Activated naive CD8-positive, alpha-beta T cell treated with anti-CD3 and anti-CD28 coated beads for 36 hours (primary cell): Measurements from ENCODE around the gene C12orf57. TPM values are rescaled to one million over a fixed set of nuclear protein-coding genes. Genes with fewer than 3 reads are reported as not detected.

ENCODE experiments used
- DNase-seq: peaks from one replicate; pipeline ENCODE4 v3.0.0; 2021
- H3K27ac Mint-ChIP-seq: one replicate; pipeline ENCODE4 v1.8.0; 2022; ENCODE audit warnings: mild to moderate bottlenecking, moderate library complexity, mixed read lengths
- H3K27me3 Mint-ChIP-seq: one replicate; pipeline ENCODE4 v1.8.0; 2022; ENCODE audit warnings: mild to moderate bottlenecking, mixed read lengths
- H3K36me3 Mint-ChIP-seq: one replicate; pipeline ENCODE4 v1.8.0; 2021; ENCODE audit warnings: mild to moderate bottlenecking, mixed read lengths
- H3K4me1 Mint-ChIP-seq: one replicate; pipeline ENCODE4 v1.8.0; 2021; ENCODE audit warnings: mixed read lengths
- H3K4me3 Mint-ChIP-seq: one replicate; pipeline ENCODE4 v1.8.0; 2022; ENCODE audit warnings: mild to moderate bottlenecking, moderate library complexity, mixed read lengths
- H3K9me3 Mint-ChIP-seq: one replicate; pipeline ENCODE4 v1.8.0; 2022; ENCODE audit warnings: mixed read lengths
- total RNA-seq, 2 experiments: library from RNA; stranded (reverse); gene quantifications; one replicate each; pipeline ENCODE4 v1.2.3, GENCODE V29; 2021

The C12orf57 gene
- total RNA-seq, 2 experiments from 2014 or later, result 203 to 208 TPM

DNA sequence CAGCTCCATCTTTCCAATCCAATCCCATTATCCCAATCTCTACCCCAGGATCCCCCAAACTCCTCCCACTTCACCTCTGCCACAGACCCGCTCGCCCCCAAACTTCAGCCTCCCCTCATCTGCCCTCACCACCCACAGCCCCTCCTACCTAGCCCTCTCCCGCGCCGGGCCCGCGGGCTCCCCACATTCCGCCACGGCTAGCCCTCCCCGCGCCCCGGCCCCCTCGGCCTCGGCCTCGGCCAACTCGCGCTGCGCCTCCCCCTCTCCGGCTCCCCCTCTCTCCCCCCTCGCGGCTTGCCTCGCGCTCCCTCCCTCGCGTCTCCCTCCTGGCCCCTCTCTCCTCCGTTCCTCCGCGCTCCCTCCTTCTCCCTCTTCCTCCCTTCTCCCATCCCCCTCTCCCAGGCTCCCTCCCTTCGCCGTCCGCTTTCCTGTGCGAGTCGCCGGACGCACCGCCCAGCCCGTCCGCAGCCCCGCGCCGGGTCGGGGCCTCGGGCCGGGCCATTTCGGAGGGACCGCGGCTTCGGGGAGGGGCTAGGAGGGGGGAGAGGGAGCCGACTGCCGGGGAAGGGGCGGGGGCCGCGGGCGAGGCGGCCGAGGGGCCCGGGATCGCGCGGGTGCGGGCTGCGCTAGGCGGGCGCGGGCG is 16.3 kb upstream of the C12orf57 start, which contains the start of gene ATN1:
ATN1 (plus strand) TSS at position 581 of the 643 bp plus-strand sequence. CDS start 6,043 bp downstream, outside the sequence.
- peak within 1 kb of the TSS; percentile 88 for H3K27ac Mint-ChIP-seq
- peaks cover 47% of the 10 kb centered on the region for H3K4me1 Mint-ChIP-seq
- H3K9me3 Mint-ChIP-seq, result no peaks in the 10 kb centered on the region

GRCh38 chr12:6928022-6928702 is 15.7 kb upstream of the C12orf57 start:
- H3K36me3 Mint-ChIP-seq, result peaks cover 7% of the 10 kb centered on the region
- no peak for DNase-seq
- H3K27me3 Mint-ChIP-seq, result no peaks in the 10 kb centered on the region
- peak overlapping the region; percentile 81 for H3K27ac Mint-ChIP-seq
- H3K4me3 Mint-ChIP-seq, result peak overlapping the region; percentile 89
- no peaks in the 10 kb centered on the region for H3K9me3 Mint-ChIP-seq
- H3K4me1 Mint-ChIP-seq, result peaks cover 51% of the 10 kb centered on the region

More for the DNA sequence above, 16.3 kb upstream of the C12orf57 start, which contains the start of gene ATN1:
- H3K27me3 Mint-ChIP-seq, result no peaks in the 10 kb centered on the region
- H3K36me3 Mint-ChIP-seq, result peaks cover 4% of the 10 kb centered on the region
- peak; percentile 50 for DNase-seq
- peak within 1 kb of the TSS; percentile 90 for H3K4me3 Mint-ChIP-seq

- peak overlapping the region; percentile 89 for H3K4me3 Mint-ChIP-seq
- peak overlapping the region; percentile 81 for H3K27ac Mint-ChIP-seq
- H3K4me1 Mint-ChIP-seq, result peaks cover 57% of the 10 kb centered on the region
These were observed 15.0 kb upstream of the C12orf57 start for GRCh38 chr12:6928703-6929407.

GRCh38 chr12:6929466-6930452 is 14.1 kb upstream of the C12orf57 start:
- peaks cover 14% of the 10 kb centered on the region for H3K36me3 Mint-ChIP-seq
- H3K9me3 Mint-ChIP-seq, result no peaks in the 10 kb centered on the region
- peak overlapping the region; percentile 60 for H3K27ac Mint-ChIP-seq
- peak overlapping the region; percentile 89 for H3K4me3 Mint-ChIP-seq
- no peaks in the 10 kb centered on the region for H3K27me3 Mint-ChIP-seq
- peaks cover 59% of the 10 kb centered on the region for H3K4me1 Mint-ChIP-seq
- no peak for DNase-seq

More at GRCh38 chr12:6928703-6929407, 15.0 kb upstream of the C12orf57 start:
- peaks cover 7% of the 10 kb centered on the region for H3K36me3 Mint-ChIP-seq
- DNase-seq, result no peak
- no peaks in the 10 kb centered on the region for H3K27me3 Mint-ChIP-seq
- H3K9me3 Mint-ChIP-seq, result no peaks in the 10 kb centered on the region

- Mint-ChIP-seq H3K9me3 (no peaks in the 10 kb centered on the region), H3K27me3 (no peaks in the 10 kb centered on the region), H3K36me3 (peaks cover 32% of the 10 kb centered on the region), H3K4me3 (no peak overlapping the region), H3K27ac (peak overlapping the region; percentile 59), H3K4me1 (peaks cover 66% of the 10 kb centered on the region)
- no peak for DNase-seq
These were observed 11.1 kb upstream of the C12orf57 start for GRCh38 chr12:6932766-6933165.

DNA sequence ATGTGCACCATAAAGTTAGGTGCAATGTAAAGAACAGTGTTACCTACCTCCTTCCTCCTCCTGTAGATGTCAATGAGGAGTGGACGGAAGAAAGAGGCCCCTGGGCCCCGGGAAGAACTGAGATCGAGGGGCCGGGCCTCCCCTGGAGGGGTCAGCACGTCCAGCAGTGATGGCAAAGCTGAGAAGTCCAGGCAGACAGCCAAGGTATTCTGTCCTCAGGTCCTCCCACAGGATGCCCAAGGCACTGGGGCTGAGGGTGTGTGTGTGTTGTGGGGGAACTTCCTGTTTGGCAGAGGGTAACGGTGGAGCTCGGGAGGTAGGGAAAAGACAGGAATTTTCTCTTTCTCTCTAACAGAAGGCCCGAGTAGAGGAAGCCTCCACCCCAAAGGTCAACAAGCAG is 9.7 kb upstream of the C12orf57 start:
- Mint-ChIP-seq H3K4me3 (no peak overlapping the region), H3K27ac (peak overlapping the region; percentile 77)

DNA sequence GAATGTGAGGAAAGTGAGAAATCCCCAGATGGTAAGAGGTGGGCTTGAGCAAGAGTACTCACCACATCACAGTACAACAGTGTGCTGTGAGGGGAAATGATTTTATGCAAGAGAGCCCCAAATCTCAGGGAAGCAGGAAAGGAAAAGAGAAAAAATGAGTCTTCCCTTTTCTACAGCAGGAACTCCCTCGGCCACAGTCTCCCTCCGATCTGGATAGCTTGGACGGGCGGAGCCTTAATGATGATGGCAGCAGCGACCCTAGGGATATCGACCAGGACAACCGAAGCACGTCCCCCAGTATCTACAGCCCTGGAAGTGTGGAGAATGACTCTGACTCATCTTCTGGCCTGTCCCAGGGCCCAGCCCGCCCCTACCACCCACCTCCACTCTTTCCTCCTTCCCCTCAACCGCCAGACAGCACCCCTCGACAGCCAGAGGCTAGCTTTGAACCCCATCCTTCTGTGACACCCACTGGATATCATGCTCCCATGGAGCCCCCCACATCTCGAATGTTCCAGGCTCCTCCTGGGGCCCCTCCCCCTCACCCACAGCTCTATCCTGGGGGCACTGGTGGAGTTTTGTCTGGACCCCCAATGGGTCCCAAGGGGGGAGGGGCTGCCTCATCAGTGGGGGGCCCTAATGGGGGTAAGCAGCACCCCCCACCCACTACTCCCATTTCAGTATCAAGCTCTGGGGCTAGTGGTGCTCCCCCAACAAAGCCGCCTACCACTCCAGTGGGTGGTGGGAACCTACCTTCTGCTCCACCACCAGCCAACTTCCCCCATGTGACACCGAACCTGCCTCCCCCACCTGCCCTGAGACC is 8.2 kb upstream of the C12orf57 start:
- no peaks in the 10 kb centered on the region for H3K9me3 Mint-ChIP-seq
- peak overlapping the region; percentile 99 for H3K27ac Mint-ChIP-seq
- peak overlapping the region; percentile 96 for H3K4me3 Mint-ChIP-seq

More for the DNA sequence above, 9.7 kb upstream of the C12orf57 start:
- DNase-seq, result no peak
- H3K27me3 Mint-ChIP-seq, result no peaks in the 10 kb centered on the region
- peaks cover 65% of the 10 kb centered on the region for H3K4me1 Mint-ChIP-seq
- H3K9me3 Mint-ChIP-seq, result no peaks in the 10 kb centered on the region
- peaks cover 35% of the 10 kb centered on the region for H3K36me3 Mint-ChIP-seq

GRCh38 chr12:6936194-6936635 is 7.6 kb upstream of the C12orf57 start:
- peak overlapping the region; percentile 96 for H3K4me3 Mint-ChIP-seq
- H3K4me1 Mint-ChIP-seq, result peaks cover 54% of the 10 kb centered on the region
- H3K9me3 Mint-ChIP-seq, result no peaks in the 10 kb centered on the region
- H3K27me3 Mint-ChIP-seq, result no peaks in the 10 kb centered on the region
- H3K36me3 Mint-ChIP-seq, result peaks cover 41% of the 10 kb centered on the region
- no peak for DNase-seq
- peak overlapping the region; percentile 99 for H3K27ac Mint-ChIP-seq

More for the DNA sequence above, 8.2 kb upstream of the C12orf57 start:
- Mint-ChIP-seq H3K4me1 (peaks cover 59% of the 10 kb centered on the region), H3K36me3 (peaks cover 41% of the 10 kb centered on the region), H3K27me3 (no peaks in the 10 kb centered on the region)
- no peak for DNase-seq

DNA sequence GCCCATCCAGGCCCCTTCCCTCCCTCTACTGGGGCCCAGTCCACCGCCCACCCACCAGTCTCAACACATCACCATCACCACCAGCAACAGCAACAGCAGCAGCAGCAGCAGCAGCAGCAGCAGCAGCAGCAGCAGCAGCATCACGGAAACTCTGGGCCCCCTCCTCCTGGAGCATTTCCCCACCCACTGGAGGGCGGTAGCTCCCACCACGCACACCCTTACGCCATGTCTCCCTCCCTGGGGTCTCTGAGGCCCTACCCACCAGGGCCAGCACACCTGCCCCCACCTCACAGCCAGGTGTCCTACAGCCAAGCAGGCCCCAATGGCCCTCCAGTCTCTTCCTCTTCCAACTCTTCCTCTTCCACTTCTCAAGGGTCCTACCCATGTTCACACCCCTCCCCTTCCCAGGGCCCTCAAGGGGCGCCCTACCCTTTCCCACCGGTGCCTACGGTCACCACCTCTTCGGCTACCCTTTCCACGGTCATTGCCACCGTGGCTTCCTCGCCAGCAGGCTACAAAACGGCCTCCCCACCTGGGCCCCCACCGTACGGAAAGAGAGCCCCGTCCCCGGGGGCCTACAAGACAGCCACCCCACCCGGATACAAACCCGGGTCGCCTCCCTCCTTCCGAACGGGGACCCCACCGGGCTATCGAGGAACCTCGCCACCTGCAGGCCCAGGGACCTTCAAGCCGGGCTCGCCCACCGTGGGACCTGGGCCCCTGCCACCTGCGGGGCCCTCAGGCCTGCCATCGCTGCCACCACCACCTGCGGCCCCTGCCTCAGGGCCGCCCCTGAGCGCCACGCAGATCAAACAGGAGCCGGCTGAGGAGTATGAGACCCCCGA is 7.0 kb upstream of the C12orf57 start:
- H3K27ac Mint-ChIP-seq, result peak overlapping the region; percentile 99
- H3K9me3 Mint-ChIP-seq, result no peaks in the 10 kb centered on the region
- DNase-seq, result peak; percentile 84
- peak overlapping the region; percentile 96 for H3K4me3 Mint-ChIP-seq
- no peaks in the 10 kb centered on the region for H3K27me3 Mint-ChIP-seq
- H3K36me3 Mint-ChIP-seq, result peaks cover 41% of the 10 kb centered on the region
- H3K4me1 Mint-ChIP-seq, result peaks cover 52% of the 10 kb centered on the region

DNA sequence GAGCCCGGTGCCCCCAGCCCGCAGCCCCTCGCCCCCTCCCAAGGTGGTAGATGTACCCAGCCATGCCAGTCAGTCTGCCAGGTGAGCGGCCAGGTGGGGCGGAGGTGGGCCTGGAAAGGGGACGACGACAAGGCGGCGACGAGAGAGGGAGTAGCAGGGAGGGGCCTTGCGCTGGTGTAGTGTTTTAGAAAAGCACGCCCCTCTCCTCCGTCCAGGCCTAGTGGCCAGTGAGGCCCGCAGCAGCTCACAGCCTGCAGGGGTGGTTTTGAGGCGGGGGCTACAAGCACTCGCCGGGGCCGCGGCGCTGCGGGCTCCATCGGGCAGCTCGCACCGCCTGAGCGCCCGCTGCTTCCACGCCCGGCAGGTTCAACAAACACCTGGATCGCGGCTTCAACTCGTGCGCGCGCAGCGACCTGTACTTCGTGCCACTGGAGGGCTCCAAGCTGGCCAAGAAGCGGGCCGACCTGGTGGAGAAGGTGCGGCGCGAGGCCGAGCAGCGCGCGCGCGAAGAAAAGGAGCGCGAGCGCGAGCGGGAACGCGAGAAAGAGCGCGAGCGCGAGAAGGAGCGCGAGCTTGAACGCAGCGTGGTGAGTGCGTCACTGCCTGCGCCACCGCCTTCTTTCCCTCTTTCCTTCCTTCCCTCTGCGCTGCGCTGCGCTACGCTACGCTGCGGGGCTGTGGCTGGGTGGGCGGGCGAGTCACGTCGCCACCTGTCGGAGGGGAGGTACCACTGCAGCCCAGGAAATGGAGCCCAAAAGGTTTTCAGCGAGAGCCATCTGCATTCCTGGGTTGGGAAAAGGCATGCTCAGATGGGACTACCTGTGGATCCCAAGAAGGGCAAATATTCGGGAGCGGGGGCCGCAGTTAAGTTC is 6.1 kb upstream of the C12orf57 start:
- Mint-ChIP-seq H3K27me3 (no peaks in the 10 kb centered on the region), H3K4me1 (peaks cover 52% of the 10 kb centered on the region), H3K4me3 (peak overlapping the region; percentile 96), H3K36me3 (peaks cover 40% of the 10 kb centered on the region), H3K27ac (peak overlapping the region; percentile 99), H3K9me3 (no peaks in the 10 kb centered on the region)
- DNase-seq, result peak; percentile 94

GRCh38 chr12:6938353-6939190 is 5.2 kb upstream of the C12orf57 start:
- peaks cover 51% of the 10 kb centered on the region for H3K4me1 Mint-ChIP-seq

More at GRCh38 chr12:6938353-6939190, 5.2 kb upstream of the C12orf57 start:
- peaks cover 38% of the 10 kb centered on the region for H3K36me3 Mint-ChIP-seq
- H3K27me3 Mint-ChIP-seq, result no peaks in the 10 kb centered on the region
- H3K4me3 Mint-ChIP-seq, result peak overlapping the region; percentile 96
- no peak for DNase-seq
- H3K9me3 Mint-ChIP-seq, result no peaks in the 10 kb centered on the region
- peak overlapping the region; percentile 99 for H3K27ac Mint-ChIP-seq
